GM12874 (cell line): ENCODE measurements around the gene ZNRD2.

Experiments
- CTCF ChIP-seq: IDR thresholded peaks from 2 replicates; pipeline ENCODE4 v1.5.1; 2011; ENCODE audit warnings: low read depth, mild to moderate bottlenecking, control low read depth, low read length, moderate library complexity; ENCODE audit not compliant: insufficient read depth

Gene ZNRD2

GRCh38 chr11:65553301-65554001 is 16.8 kb upstream of the ZNRD2 start:
- no peak for TF ChIP-seq CTCF

GRCh38 chr11:65554057-65554818 is 16.0 kb upstream of the ZNRD2 start:
- no peak for TF ChIP-seq CTCF

GRCh38 chr11:65554842-65555430 is 15.3 kb upstream of the ZNRD2 start:
- TF ChIP-seq CTCF = no peak

- TF ChIP-seq CTCF = no peak
These were observed 14.5 kb upstream of the ZNRD2 start for GRCh38 chr11:65555693-65556231.

GRCh38 chr11:65556470-65557279 is 13.6 kb upstream of the ZNRD2 start:
- TF ChIP-seq CTCF = no peak

GRCh38 chr11:65557280-65558001 is 12.8 kb upstream of the ZNRD2 start:
- TF ChIP-seq CTCF = no peak
